ENCODE results near the gene AMACR.

GRCh38 chr5:33941090-33941489 is 66.8 kb downstream of the AMACR start:
- no peak for TF ChIP-seq CTCF (IDR thresholded peaks at IDR 0.05 in 8 of 11, conservative IDR thresholded peaks at IDR 0.05 in 3 of 11)
- no peak for TF ChIP-seq POLR2A (IDR thresholded peaks at IDR 0.05)
